Stimulated activated CD8-positive, alpha-beta memory T cell treated with anti-CD3 and anti-CD28 coated beads, Interleukin-4, amount 100 ng/mL, for 48 hours (primary cell): ENCODE measurements around the gene SIT1.

ENCODE experiments used
- DNase-seq: peaks from one replicate; pipeline ENCODE4 v3.0.0-alpha.2; 2020

The SIT1 gene

DNA sequence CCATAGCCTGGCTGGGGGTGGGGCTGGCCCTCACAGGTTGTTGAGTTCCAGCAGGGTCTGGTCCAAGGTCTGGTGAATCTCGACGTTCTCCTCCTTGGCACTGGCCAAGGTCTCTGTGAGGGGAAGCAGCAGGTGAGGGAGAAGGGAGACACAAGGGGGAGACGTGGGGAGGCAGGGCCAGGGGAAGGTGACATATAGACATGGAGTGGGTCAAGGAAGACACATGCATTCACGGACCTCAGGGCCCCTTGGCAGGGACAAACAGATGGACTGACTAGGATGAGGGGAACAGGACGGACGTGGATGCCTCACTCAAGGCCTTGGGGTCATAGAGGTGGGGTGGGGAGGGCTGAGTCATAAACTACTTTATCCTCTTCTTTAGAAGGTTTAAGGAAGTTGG is 31.3 kb upstream of the SIT1 start:
- DNase-seq, result no peak

DNA sequence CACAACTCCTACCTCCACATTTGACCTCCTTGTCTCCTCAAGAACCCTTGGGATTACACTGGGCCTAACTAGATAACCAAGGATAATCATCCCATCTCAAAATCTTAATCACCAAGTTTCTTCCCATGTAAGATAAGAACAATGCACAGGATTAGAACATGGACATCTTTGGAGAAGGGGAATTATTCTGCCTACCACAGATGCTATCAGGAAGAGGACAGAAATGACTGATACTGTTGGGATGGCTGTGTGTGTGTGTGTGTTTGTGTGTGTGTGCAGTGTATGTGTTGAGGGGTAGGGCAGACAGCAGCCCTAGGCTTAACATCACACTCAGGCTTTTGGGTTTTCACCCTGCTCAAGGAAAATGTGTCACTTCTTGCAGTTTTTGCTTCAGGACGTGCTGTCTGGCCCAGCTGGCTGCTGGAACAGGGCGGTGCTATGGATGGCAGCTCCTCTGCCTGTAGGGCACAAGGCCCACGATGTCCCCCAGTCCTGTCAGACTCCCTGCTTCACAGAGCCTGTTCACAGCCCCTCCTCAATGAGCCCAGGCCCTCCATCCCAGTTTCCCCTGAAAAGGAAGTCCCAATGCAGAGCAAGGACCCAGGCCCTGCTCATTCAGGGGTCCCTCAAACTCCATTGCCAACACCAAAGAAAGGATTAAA is 30.7 kb upstream of the SIT1 start:
- DNase-seq, result no peak

GRCh38 chr9:35680331-35681105 is 29.8 kb upstream of the SIT1 start:
- no peak for DNase-seq

DNA sequence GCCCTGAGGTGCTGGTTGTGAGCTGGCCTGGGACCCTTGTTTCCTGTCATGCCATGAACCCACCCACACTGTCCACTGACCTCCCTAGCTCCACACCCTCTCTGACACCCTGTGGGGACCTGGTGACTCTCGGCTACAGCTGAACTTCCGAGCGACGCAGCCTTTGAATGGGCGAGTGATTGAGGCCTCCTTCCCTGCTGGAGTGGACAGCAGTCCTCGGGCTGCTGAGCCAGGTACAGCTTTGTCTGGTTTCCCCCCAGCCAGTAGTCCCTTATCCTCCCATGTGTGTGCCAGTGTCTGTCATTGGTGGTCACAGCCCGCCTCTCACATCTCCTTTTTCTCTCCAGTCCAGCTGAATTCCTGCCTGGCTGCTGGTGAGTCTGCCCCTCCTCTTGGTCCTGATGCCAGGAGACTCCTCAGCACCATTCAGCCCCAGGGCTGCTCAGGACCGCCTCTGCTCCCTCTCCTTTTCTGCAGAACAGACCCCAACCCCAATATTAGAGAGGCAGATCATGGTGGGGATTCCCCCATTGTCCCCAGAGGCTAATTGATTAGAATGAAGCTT is 29.1 kb upstream of the SIT1 start:
- no peak for DNase-seq

DNA sequence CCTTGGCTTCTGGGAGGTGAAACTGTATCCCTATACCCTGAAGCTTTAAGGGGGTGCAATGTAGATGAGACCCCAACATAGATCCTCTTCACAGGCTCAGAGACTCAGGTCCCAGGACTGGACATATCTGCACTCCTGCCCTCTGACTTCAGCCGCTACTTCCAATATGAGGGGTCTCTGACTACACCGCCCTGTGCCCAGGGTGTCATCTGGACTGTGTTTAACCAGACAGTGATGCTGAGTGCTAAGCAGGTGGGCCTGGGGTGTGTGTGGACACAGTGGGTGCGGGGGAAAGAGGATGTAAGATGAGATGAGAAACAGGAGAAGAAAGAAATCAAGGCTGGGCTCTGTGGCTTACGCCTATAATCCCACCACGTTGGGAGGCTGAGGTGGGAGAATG is 28.4 kb upstream of the SIT1 start:
- DNase-seq, result no peak

GRCh38 chr9:35675732-35676392 is 25.1 kb upstream of the SIT1 start:
- peak; percentile 62 for DNase-seq

GRCh38 chr9:35675204-35675603 is 24.5 kb upstream of the SIT1 start:
- no peak for DNase-seq

GRCh38 chr9:35674025-35674361 is 23.3 kb upstream of the SIT1 start:
- DNase-seq, result no peak

- DNase-seq, result no peak
Measured at GRCh38 chr9:35673132-35674024, 22.6 kb upstream of the SIT1 start, which contains the start of gene CA9. Gene CA9, plus strand, starts transcription at chr9:35673928. Its CDS starts 32 bp downstream, at chr9:35673960.

DNA sequence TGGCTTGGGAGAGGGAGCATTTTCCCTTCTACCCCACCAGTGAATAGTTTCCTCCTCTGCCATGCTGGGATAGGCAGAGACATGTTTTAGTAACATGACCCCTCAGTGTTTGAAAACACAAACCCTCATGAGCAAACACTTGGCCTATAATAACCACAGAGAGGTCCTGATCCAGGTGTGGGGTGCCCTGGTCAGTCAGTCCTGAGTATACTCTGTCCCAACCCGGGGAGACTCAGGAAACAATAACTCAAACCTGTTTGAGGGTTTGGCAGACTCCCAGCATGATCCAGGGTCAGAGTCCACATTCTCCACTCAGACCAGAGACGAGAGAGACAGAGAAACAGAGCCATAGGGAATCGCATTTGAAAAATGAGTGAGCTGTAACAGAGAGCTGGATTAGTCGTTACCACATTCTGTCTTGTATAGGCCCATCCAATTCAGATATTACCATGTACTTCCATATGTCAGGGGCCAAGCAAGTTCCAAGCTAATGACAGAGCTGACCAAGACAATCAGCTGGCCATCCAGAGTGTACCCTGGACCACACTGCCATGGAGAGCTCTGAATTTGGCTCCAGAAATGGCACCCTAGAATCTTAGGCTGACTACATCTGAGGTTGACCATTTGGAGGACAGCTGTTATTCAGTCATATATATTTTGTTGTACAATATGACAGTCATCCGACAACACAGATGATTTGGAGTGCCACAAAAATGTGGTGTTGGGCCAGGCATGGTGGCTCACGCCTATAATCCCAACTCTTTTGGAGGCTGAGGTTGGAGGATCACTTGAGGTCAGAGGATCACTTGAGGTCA is 18.8 kb upstream of the SIT1 start:
- DNase-seq, result no peak

DNA sequence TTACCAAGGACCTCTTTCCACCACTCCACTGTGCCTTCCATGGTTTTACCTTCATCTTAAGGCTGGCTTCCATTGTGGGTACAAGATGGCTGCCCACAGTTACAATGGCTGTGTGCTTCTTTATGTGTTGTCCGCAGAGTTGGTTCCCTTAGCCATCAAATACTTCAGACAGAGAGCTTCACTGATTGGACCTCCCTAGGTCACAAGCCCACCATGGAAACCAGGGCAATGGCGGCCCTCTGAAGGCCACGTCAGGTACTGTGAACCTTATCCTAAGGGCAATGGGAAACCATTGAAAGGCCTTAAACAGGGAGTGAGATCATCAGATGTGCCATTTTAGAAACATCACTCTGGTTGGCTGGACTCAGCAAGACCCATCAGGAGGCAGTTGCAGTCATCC is 17.2 kb upstream of the SIT1 start:
- DNase-seq, result no peak

GRCh38 chr9:35666549-35666948 is 15.8 kb upstream of the SIT1 start:
- DNase-seq, result no peak

DNA sequence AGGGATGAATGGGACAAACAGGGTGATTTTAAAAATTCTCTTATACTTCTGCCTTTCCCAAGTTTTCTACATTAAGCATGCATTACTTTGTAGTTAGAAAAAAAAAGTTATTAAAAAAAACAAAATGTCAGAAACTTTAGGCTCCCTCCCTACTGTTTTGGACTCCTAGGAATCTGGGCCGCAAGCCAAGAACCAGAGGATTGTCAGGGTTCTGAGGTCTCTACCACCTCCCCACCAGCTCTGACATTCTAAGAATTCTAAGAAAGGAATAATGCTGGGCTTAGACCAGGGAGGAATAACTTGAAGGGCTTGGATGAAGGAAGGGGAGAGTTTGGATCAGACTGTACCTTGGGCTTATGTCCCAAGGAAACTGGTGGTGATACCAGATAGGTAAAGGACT is 15.3 kb upstream of the SIT1 start:
- DNase-seq, result no peak

GRCh38 chr9:35665471-35665818 is 14.7 kb upstream of the SIT1 start:
- DNase-seq, result no peak

DNA sequence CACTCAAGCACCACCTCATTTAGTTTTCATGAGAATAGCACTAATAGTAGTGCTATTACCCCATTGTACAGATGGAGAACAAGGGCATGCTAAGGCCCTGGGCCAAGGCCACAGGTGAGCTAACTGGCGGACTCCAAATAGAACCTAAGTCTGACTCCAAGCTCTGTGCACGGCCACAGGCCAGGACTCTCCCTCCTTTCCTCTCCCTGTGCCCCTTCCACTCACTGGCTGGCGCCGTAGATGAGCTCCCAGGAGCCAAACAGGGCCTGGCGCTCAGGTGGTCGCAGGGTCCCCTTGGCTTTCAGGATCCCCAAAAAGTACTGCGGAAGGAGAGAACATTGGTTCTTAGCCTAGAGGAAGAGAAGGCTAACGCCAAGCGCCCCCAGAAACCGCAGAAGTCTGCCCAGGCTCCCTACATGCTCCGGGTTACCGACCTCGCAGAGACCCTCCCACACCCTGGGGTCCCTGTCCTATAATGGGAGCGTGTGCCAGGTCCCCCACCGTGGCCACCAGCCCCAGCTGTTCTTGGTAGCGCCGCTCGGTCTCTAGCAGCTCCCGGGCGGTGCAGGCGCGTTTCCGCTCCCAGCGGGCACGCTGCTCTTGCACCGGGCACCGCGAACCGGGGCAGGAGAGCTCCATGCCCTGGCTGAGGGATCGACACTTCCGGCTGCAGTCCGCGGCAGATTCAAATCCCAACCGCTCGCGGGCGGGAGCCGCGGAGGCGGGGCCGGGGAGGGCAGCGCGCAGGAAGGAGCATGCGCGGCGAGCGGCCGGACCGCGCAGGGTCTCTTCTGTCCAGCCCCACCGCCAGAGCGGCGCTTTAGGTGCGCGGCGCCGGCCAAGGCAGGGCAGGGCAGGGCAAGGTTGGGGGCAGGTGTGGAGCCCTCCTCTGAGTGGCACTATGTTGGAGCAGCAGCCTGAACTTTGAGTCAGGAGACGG is 14.1 kb upstream of the SIT1 start, which contains the start of gene ARHGEF39:
Gene ARHGEF39 (minus strand): TSS at position 665 of the 940 bp plus-strand sequence. CDS start 26 bp downstream, at position 639.
- DNase-seq, result peak; percentile 87

GRCh38 chr9:35662437-35662836 is 11.7 kb upstream of the SIT1 start:
- no peak for DNase-seq

GRCh38 chr9:35661756-35662350 is 11.1 kb upstream of the SIT1 start:
- peak; percentile 31 for DNase-seq

- no peak for DNase-seq
Measured at GRCh38 chr9:35660966-35661415, 10.3 kb upstream of the SIT1 start.

- DNase-seq, result no peak
Measured at GRCh38 chr9:35659340-35659739, 8.6 kb upstream of the SIT1 start.

GRCh38 chr9:35658968-35659220 is 8.2 kb upstream of the SIT1 start:
- peak; percentile 47 for DNase-seq
